ENCODE results near the gene MRC1.

MRC1 gene

DNA sequence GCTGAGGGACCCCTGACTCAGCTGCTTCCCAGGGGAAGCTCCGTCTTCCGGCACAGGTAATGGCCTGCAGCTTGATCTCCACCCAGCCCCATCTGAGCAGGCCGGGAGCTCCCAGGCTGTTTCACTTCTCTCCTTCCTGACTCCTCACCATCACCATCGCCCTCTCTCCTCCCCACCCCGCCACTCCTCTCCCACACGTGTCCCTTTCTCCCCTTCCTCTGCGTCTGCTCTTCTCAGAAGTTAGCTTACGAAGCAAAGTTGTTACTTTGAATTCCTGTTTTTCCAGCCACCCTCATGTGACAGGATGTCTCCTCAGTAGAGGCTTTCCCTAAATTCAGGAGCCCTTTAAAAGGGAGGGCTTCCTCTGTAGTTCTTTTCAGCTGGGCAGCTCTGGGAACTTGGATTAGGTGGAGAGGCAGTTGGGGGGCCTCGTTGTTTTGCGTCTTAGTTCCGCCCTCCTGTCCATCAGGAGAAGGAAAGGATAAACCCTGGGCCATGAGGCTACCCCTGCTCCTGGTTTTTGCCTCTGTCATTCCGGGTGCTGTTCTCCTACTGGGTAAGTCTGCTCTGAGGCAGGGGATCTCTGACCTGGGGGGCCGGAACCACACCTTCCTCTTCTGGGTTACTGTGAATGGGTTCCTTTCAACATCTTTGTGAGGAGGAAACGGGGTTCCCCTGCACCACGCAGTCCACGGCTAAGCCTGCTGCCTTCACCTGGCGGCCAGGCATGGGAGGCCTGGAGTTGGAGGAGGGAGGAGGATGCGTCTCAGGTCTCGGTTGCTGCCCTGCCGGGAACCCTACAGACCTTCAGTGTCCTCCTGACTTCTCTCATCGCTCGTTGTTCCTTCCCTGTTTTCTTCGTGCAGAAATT lies at the start of gene MRC1:
Gene MRC1 (plus strand): TSS at position 378 of the 871 bp plus-strand sequence. CDS start 118 bp downstream, at position 496.
- DNase-seq (ENCODE audit: low read depth), result no peak

DNA sequence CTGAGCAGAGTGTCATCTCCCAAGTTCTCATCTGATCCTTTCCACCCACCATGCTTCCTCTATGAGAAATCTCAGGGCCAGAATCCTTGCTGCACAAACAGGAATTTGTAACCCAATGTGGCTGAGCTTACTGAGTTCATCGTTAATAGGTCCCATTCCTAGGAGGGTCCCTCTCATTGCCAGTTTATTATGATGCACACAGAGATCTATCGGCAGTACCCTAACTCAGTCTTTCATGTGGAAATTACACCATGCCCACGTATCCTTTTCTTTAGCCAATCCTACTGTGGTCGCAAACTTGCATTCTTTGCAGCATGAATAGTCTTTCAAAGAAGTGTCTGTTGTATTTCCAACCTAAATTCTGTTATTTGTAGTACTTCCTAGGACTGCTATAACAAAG lies 45.0 kb upstream of the MRC1 start:
- no peak for DNase-seq (ENCODE audit: low read depth)

DNA sequence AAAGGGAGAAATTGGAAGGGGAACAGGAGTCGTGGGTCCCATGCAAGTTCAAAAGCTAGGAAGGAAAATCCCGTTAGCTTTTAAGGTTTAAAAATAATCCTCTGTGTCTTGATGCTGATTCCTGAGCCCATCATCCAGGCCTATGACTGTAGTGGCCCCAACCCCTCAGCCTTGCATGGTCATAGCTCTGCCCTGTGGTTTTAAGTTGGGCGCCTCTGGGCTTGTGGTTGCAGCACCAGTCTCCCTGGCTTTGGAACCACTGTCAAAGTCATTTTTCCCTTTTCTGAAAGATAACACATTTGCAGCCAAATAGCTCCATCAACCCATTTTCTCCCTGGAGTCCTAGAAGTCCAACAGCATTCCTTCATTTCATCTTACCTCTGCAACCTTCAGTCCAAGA lies 43.5 kb upstream of the MRC1 start:
- DNase-seq (ENCODE audit: low read depth), result no peak

DNA sequence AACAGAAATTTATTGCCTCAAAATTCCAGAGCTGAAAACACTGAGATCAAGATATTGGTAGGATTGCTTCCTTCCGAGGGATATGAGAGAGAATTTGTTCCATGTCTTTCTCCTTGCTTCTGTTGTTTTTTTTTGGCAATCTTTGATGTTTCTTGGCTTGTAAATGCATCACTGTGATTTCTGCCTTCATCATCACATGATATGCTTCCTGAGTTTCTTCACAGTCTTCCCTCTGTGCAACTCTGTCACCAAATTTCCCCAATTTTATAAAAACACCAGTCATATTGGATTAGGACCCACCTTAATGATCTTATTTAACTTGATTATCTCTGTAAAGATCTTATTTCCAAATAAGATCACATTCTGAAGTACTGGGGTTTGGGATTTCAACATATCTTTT lies 42.4 kb upstream of the MRC1 start:
- DNase-seq (ENCODE audit: low read depth), result no peak

DNA sequence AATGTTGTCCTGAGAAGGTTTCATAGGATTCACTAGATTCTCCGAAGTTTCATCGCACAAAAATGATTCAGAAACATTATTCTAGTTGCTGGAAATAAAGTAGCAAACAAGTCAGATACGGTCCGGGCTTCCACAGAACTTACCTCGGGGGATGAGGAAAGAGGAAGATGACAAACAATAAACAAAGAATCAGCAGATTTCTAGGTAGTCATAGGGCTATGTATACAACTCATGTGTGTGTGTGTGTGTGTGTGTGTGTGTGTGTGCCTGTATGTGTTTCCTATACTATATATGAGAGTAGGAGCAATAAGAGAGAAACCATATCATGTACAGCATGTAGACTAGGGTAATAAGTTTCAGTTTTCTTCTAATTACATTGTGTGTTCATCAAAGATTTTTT lies 40.7 kb upstream of the MRC1 start:
- DNase-seq (ENCODE audit: low read depth), result no peak

DNA sequence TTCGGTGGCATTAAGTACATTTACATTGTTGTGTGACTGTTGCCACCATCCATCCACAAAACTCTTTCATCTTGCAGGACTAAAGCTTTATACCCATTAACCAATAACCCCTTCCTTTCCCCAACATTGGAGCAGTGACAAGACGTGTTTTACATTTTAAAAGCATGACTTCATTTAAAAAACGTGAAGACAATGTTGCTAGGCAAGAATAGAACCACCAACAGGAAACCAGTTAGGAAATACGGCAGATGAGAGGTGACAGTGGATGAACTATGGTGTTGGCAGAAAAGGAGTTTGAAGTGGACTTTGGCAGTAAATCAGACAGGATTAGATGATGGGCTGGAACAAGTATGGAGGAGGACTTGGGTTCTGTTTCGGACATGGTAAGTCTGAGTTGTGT lies 40.2 kb upstream of the MRC1 start:
- no peak for DNase-seq (ENCODE audit: low read depth)

DNA sequence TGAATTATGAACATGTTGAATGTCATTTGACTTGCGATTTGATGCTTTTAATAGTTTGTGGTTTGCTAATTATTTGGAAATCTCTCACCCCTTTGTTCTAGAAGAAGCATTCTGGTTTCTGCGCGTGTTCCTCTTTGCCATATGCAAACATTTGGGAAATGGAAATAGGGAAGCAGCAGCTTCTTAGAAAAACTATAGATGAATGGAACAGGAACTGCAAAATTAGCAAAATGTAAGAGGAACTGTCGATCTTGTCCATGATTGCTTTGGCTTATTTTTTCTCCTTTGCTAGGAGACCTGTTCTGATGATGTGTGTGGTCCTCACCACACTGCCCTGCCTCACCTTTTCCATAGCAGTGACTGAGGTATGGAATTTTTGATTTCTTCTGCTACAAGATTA lies 38.1 kb upstream of the MRC1 start:
- no peak for DNase-seq (ENCODE audit: low read depth)

DNA sequence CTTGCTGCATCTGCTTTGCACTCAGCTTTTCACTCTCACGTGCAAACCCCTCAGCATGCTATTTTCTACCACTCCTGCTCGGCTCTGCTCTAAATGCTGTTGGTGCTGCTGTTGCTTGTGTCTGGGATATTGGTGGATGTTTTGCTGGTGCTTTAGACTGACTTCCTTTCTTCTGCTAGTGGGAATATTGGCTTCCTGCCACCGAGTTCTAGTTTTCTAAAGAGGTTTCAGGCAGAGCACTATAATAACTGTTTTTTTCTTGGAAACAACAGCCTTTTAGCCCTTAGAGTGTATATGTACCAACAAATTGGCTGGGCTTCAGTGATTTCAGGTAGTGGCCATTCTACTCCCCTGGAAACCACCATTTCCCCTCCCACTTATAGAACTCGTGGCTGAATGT lies 29.4 kb upstream of the MRC1 start:
- DNase-seq (ENCODE audit: low read depth), result no peak

DNA sequence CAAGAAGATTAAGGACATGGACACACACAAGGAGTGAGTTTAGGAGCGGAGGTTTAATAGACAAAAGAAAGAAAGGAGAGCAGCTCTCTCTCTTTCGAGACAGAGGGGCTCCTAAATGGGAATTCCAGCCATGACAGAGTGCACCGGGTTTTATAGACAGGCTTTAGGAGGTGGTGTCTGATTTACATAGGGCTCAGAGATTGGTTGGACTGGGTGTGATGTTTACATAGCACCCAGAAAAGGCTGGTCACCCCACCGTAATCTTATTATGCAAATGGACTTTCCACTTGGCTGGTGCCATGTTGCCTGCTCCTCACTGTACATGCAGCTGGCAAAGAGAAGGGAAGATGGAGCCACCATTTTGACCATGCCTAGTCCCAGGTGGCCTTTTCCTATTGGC lies 28.4 kb upstream of the MRC1 start:
- no peak for DNase-seq (ENCODE audit: low read depth)

DNA sequence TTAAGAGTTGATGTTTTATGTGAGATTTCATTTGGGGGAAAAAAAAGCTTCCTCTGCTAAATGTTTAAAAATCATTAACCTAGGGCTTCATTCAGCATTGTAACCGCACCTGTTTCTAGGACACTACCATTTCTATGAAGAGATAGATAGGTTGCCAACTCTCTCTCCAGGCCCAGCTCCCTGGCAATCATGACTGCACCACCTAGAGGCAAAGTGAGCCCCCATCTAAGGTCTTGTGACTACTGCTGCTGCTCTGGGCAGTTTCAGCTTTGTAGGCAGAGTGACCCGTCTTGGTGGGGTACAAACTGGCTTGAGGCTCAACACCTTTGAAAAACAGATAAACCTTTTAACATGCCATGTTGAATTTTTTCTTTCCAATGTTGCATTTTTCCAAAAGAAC lies 27.3 kb upstream of the MRC1 start:
- no peak for DNase-seq (ENCODE audit: low read depth)

DNA sequence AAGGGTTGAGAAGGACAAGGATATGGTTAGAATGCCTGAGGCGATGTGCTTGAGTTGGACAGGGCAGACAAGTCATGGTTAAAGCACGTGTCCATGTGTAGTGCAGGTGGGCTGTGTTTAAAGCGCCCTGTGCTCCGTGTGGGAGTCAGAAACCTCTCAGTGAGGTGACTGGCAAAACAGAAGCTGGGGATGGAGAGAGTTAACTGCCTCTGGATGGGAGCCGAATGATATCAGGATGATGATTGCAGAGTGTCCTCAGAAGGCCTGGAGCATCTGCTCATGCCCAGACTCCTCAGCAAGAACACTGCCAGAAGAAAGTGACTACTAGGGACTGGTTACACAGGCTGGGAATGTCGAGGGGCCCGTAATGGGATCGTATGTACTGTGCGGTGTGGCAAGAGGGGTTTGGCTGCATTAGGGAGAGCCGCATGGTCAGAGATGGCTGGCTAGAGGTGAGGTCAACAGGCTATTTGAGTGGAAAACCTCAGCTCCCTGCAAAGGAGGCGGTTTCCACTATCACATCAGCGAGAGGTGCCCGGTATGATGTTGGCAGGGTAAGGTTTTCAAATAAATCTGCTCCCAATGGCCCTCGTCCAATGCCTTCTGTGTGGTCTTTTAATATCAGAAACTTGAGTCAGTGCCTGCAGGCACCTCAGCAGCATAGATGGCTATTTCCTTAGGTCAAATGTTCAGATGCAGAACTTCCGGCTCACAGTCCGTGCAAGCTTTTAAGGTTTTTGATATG lies 26.1 kb upstream of the MRC1 start:
- no peak for DNase-seq (ENCODE audit: low read depth)

DNA sequence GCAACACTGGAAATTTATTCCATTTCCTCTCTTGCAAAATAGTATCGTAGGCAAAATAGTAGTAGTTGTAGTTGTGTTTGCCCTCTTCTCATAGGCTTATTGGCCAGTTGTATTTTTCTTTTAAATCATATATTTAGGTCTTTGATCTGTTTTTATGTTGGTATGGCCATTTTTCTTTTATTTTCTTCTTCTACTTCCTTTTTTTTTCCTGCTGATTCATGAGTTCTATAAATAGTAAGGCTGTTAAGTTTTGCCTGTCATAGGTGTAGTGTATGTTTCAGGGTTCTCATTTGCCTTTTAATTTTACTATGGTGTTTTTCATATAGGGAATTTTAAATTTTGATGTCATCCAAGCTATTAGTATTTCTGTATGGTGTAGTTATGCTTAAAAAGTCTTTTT lies 25.4 kb upstream of the MRC1 start:
- DNase-seq (ENCODE audit: low read depth), result no peak

DNA sequence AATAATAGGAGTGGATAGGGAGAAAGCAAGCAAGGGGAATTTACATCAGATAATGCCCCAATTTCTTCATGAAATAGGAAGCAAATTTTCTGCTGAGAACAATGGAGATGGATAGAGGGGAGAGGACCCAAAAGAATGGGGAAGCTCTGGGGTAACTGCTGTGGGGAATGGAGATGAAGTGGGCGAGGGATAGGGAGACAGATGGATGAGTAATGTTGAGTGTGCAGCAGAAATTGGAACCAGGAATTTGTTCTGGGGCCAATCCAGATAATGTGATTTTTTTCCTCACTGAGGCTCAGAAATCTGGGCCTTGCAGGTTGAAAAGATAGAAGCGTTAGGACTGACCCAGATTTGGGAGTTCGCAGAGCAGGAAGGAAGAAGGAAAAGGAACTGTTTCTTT lies 24.5 kb upstream of the MRC1 start:
- DNase-seq (ENCODE audit: low read depth), result no peak

DNA sequence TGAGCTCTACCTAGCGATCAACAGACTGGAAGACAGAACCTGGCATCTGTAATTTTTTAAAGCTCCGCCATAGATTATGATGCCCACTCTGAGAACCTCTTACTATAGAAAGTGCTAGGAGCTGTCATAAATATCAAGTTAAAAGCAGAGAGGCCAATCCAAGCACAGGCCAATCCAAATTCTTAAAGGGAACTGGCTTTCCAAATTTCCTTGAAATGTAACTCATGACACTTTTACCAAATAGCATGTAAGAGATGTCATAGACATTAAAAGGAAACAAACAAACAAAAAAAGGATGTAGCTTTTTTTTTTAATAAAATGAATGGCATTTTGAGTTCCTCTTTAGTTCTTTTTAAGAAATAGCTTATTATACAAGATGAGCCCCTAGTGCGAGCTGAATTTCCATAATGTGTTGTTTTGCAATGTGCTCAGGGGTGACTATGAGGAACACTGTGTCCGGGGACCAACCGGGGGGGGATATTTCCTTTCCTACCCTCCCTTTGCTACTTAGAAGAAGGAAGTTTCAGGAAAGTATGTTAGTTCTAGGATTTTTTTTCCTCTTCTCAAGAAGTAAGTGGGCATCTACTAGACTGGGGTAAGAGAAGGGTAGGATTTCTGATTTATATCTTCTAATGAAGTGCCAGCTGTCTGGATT lies 23.7 kb upstream of the MRC1 start:
- DNase-seq (ENCODE audit: low read depth), result no peak

DNA sequence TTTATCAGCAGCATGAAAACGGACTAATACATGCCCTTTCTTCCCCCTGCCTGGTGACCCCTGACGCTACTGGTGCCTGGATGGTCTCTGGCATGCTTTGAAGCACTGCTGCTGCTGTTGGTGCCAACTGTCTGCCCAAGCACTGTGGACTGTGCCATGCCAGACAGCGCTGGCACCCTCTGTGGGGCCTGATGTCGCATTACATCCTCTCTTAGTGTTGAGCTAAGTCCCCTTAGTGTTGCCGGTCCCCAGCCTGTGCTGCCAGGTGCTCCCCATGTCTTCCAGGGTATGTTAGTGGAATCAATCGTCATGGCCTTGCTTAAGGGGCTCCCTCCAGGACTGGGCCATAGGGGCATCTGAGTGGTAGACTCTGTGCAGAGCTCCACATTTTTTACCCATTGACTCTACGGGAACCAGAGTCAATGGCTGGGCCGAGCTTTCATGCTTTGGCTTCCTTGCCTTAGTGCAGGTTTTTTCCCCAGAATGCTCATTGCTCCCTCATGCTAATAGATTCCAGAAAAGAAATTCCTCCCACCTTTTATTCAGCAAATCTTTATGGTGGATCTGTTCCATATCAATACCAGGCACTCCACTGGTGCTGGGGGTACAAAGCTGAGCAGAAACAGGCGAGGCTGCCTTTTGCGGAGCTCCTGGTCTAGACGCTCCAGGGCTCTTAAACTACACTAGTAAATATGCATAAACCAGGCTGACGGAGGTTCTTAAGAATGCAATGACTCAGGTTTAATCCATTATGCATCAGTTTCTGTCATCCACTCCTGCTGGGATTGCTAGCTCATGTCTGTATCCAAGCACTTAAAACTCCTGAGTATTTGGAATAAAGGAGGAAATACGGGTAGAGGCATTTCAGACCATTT lies 21.8 kb upstream of the MRC1 start:
- DNase-seq (ENCODE audit: low read depth), result peak; percentile 59

DNA sequence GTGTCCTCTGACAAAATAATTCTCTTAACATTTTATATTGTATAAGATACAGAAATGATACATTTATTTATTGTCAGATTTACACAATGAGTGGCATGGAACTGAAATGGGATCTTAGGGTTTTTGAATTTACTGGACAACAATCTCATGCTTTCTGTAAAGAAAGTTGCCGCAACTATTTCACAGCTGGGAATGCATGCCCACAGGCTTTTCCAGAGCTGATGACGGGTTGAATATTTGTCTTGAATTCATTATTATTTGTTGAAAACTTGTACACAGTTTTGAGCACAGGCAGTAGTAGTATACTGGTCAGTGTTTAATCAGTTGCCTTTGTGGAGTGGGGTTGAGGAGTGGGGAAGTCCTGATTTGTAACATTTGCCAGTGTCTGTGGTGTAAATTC lies 20.5 kb upstream of the MRC1 start:
- DNase-seq (ENCODE audit: low read depth), result no peak

DNA sequence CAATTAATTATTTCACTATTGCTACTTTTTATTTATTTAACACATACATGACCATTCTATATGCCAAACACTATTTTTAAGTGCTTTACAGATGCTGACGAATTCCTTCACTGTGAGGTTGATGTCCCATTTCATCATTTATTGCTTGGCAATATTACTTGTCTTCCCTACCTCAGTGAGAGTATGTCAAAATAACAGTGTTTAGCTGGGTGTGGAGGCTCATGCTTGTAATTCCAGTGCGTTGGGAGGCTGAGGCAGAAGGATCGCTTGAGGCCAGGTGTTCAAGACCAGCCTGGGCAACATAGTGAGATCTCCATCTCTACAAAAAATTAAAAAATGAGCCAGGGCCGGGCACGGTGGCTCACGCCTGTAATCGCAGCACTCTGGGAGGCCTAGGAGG lies 19.8 kb upstream of the MRC1 start:
- no peak for DNase-seq (ENCODE audit: low read depth)

DNA sequence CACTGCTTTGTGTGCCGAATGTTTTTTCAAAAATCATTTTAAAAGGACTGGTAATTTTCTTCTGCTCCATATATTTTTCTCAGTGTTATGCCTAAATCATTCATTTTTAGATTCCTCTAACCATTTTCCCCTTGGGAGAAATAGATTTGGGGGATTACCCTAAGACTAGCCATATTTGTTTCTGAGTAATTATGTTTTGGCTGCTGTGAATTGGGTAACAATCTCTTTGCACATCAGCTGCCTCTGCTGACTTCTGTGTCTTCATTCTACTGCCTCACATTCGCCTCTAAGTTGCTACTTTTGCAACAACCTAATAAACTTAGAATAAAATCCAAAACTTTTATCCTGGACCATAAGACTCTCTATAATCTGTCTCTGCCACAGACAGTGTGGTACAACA lies 18.5 kb upstream of the MRC1 start:
- no peak for DNase-seq (ENCODE audit: low read depth)

DNA sequence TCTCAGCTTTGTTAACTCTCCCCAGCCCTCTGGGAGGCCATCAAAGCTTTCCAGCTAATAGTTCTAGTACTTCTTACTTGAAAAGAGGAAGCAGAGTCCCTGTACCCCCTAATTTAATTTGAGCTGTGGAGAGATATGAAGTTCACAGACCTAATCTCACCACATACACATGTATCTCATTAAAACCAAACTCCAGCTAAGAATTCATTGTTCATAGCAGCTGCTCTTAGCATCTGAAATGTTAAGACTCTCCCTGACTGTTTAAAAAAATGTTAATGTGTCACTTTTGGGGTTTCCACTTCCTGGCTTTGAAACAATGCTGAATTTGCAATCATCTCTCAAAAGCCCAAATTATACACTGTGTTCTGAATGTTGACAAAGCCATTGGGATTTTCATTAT lies 16.2 kb upstream of the MRC1 start:
- DNase-seq (ENCODE audit: low read depth), result no peak

DNA sequence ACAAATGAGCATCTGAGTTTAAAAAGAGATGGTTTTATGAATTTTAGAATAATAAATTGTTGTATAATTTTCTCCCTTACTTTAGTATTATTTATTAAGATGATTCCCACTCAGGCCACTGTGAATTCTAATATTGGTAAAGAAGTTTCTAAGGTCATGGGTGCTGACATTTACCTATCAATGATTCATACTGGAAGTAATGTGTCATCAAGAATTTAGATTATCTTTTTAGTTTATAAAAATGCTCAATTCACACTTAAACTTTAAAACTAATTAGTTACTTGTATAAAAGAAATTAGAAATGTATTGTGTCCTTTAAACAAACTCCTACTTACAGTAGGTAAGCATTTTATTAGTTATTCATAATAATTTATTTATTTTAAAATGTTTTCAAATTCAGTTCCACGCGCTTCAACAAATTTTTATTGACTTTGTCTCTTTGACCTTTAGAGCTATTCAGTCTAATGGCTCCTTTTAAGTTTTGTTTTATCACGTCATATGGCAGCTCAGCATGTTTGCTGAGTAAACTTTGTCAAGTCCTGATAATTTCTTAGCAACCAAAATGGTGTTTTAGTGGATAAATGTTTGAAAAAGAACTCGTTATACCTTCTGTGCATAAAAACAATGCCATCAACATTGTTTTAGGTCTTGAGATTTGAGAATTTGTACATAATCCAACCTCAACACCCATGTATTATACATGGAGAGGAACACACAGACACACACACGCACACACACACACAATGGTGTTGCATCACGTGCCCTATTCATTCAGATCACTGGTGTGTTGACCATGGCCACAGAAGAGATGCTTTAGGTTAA lies 15.1 kb upstream of the MRC1 start:
- DNase-seq (ENCODE audit: low read depth), result no peak

DNA sequence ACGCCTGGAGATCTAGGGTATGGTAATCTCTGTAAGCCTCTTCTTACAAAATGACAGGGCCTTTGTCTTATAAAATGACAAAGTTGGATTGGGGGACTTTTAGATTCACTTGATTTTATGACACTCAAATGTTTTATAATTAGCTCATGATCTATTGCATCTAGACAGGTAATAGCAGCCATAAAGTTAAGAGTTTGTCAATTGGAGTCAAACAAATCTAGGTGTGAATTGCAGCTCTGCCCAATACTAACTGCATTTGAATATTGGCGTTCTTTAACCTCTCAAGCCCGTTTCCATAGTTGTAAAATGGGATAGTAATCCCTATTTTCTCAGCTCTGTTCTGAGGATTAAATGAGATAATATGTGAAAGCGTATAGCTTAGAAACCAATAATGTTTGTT lies 14.1 kb upstream of the MRC1 start:
- no peak for DNase-seq (ENCODE audit: low read depth)

All from HS-27A (cell line).